ENCODE data around the gene ADAMTS15. TPM values are rescaled to one million over a fixed set of nuclear protein-coding genes. Genes with fewer than 3 reads are reported as not detected.

Gene ADAMTS15
- total and polyA plus RNA-seq, 10 of the 15 experiments (the other 5 are each of a cell fraction or from before 2014, with no cell fraction given), result not detected

GRCh38 chr11:130510407-130511006, 62.1 kb downstream of the ADAMTS15 start:
- ChIA-PET RAD21 (ENCODE audit: unreplicated experiment) (no interaction called here), CTCF (interaction anchor here (1.1 kb wide), 1 partner anchor 12 kb away, joined by 3 read pairs; no protein-coding TSS in a partner anchor), POLR2A (no interaction called here), SMC1A (ENCODE audit: uncharacterized antibody, unreplicated experiment) (interaction anchor here (1.3 kb wide), 1 partner anchor 80 kb away, joined by 3 read pairs; no protein-coding TSS in a partner anchor)
- Histone ChIP-seq H3K4me2 (ENCODE audit: control insufficient read depth, insufficient read depth) (no peak overlapping the region), H3K27ac (ENCODE audit: control insufficient read depth, insufficient read depth) (no peak overlapping the region), H3K9ac (ENCODE audit: control insufficient read depth, insufficient read depth, low read length) (no peak overlapping the region), H2AFZ (ENCODE audit: control insufficient read depth, low read depth, low read length) (no peak overlapping the region), H3K79me2 (ENCODE audit: control insufficient read depth, insufficient read depth, low read length) (no peaks in the 10 kb centered on the region), H3K4me1 (ENCODE audit: control insufficient read depth, insufficient read depth, low read length) (no peaks in the 10 kb centered on the region), H3K36me3 (ENCODE audit: control insufficient read depth in 2 of 2, insufficient read depth in 2 of 2, low read length in 1 of 2) (no peaks in the 10 kb centered on the region), H3K27me3 (replicated peaks in 1 of 2; ENCODE audit: control insufficient read depth in 2 of 2, insufficient read depth in 2 of 2, low read length in 1 of 2) (peaks cover 0 to 1% of the 10 kb centered on the region in 2 experiments; a peak in 3 of 4 replicates), H3K4me3 (no peak overlapping the region), H4K20me1 (ENCODE audit: control insufficient read depth, insufficient read depth) (no peaks in the 10 kb centered on the region), H3K9me3 (replicated peaks; ENCODE audit: control insufficient read depth, insufficient read depth, low read length) (peaks cover 1% of the 10 kb centered on the region; the same call in 2 of the 3 replicates)
- TF ChIP-seq CREM (IDR thresholded peaks at IDR 0.05; ENCODE audit: low read depth) (no peak), IRF4 (IDR thresholded peaks at IDR 0.05; ENCODE audit: low read depth, low read length) (no peak), SRF (IDR thresholded peaks at IDR 0.05; ENCODE audit: low read depth in 2 of 2, low read length in 2 of 2) (no peak), HDGF (IDR thresholded peaks at IDR 0.05) (no peak)
- intact Hi-C loops (cut with micrococcal nuclease; ENCODE audit: unreplicated experiment) (no loop called here), in situ Hi-C loops (cut with MboI) (no loop called here)
- DNase-seq (ENCODE audit: low read depth, low spot score), result no peak
- ATAC-seq, result no peak
- BruUV-seq (replicated peaks), result no TSS peak
- FAIRE-seq, result no peak
- WGBS (ENCODE audit: insufficient coverage, insufficient replicate concordance, low lambda C conversion rate, missing lambda C conversion rate), result 4% methylated on average over 8 of the region's 8 CpGs

- intact Hi-C loops (cut with micrococcal nuclease; ENCODE audit: unreplicated experiment), result no loop called here
- FAIRE-seq (no peak), DNase-seq (ENCODE audit: low read depth, low spot score) (no peak), ATAC-seq (no peak)
- no peak overlapping the region for H3K27ac ChIP-seq (ENCODE audit: control insufficient read depth, insufficient read depth)
- no TSS peak for BruUV-seq (replicated peaks)
- peaks cover 1% of the 10 kb centered on the region; the same call in 1 of the 3 replicates for H3K9me3 ChIP-seq (replicated peaks; ENCODE audit: control insufficient read depth, insufficient read depth, low read length)
- no peaks in the 10 kb centered on the region for H3K36me3 ChIP-seq (ENCODE audit: control insufficient read depth in 2 of 2, insufficient read depth in 2 of 2, low read length in 1 of 2)
- CTCF ChIA-PET, result interaction anchor here (0.6 kb wide), 2 partner anchors 79 to 232 kb away, joined by 3 read pairs; no protein-coding TSS in a partner anchor
- no peak overlapping the region for H3K9ac ChIP-seq (ENCODE audit: control insufficient read depth, insufficient read depth, low read length)
- in situ Hi-C loops (cut with MboI), result no loop called here
- no peak overlapping the region for H2AFZ ChIP-seq (ENCODE audit: control insufficient read depth, low read depth, low read length)
- no peak overlapping the region for H3K4me3 ChIP-seq
- POLR2A ChIA-PET, result no interaction called here
- no peak overlapping the region for H3K4me2 ChIP-seq (ENCODE audit: control insufficient read depth, insufficient read depth)
- no peaks in the 10 kb centered on the region for H4K20me1 ChIP-seq (ENCODE audit: control insufficient read depth, insufficient read depth)
- no peaks in the 10 kb centered on the region for H3K4me1 ChIP-seq (ENCODE audit: control insufficient read depth, insufficient read depth, low read length)
- peaks cover 1 to 4% of the 10 kb centered on the region in 2 experiments; a peak in 3 of 4 replicates for H3K27me3 ChIP-seq (replicated peaks in 1 of 2; ENCODE audit: control insufficient read depth in 2 of 2, insufficient read depth in 2 of 2, low read length in 1 of 2)
- SMC1A ChIA-PET (ENCODE audit: uncharacterized antibody, unreplicated experiment), result no interaction called here
- TF ChIP-seq SREBF2 (IDR thresholded peaks at IDR 0.05; ENCODE audit: low read length), result no peak
- no peak for TF ChIP-seq PAX5 (IDR thresholded peaks at IDR 0.05; ENCODE audit: borderline replicate concordance, low read depth, low read length)
- TF ChIP-seq FOXK2 (IDR thresholded peaks at IDR 0.05), result no peak
- no peak for TF ChIP-seq HCFC1 (IDR thresholded peaks at IDR 0.05; ENCODE audit: low read length)
- no peak for TF ChIP-seq SIX5 (IDR thresholded peaks at IDR 0.05; ENCODE audit: low read depth, low read length, severe bottlenecking)
- TF ChIP-seq GABPA (IDR thresholded peaks at IDR 0.05; ENCODE audit: low read depth), result no peak
- no peak for TF ChIP-seq FOXM1 (IDR thresholded peaks at IDR 0.05; ENCODE audit: low read depth, low read length)
- no peak for TF ChIP-seq ZNF384 (IDR thresholded peaks at IDR 0.05; ENCODE audit: borderline replicate concordance, low read depth, low read length)
- no peak for TF ChIP-seq FOS (IDR thresholded peaks at IDR 0.05; ENCODE audit: borderline replicate concordance, extremely low read depth, insufficient read length)
- no peak for TF ChIP-seq CHD1 (IDR thresholded peaks at IDR 0.05; ENCODE audit: low read depth, low read length)
- TF ChIP-seq IRF3 (IDR thresholded peaks at IDR 0.05), result no peak
- H3K79me2 ChIP-seq (ENCODE audit: control insufficient read depth, insufficient read depth, low read length), result no peaks in the 10 kb centered on the region
- 44% methylated on average over 2 of the region's 2 CpGs for WGBS (ENCODE audit: insufficient coverage, insufficient replicate concordance, low lambda C conversion rate, missing lambda C conversion rate)
- RAD21 ChIA-PET (ENCODE audit: unreplicated experiment), result no interaction called here
Measured at GRCh38 chr11:130511765-130512164, 63.3 kb downstream of the ADAMTS15 start.
